ENCODE measurements around the gene CSNK1A1L.

CSNK1A1L gene

GRCh38 chr13:37109051-37109678 is 3.7 kb upstream of the CSNK1A1L start:
- DNase-seq (ENCODE audit: low read depth): no peak

GRCh38 chr13:37107868-37108267 is 2.4 kb upstream of the CSNK1A1L start:
- no peak for TF ChIP-seq CTCF (IDR thresholded peaks at IDR 0.05; ENCODE audit: control insufficient read depth, extremely low read depth, insufficient read depth)
- no peak overlapping the region for H3K4me3 ChIP-seq (ENCODE audit: low read depth, low read length)
- DNase-seq (ENCODE audit: low read depth): no peak

More at GRCh38 chr13:37109051-37109678, 3.7 kb upstream of the CSNK1A1L start:
- no peak overlapping the region for H3K4me3 ChIP-seq (ENCODE audit: low read depth, low read length)
- TF ChIP-seq CTCF (IDR thresholded peaks at IDR 0.05; ENCODE audit: control insufficient read depth, extremely low read depth, insufficient read depth): peak; percentile 60

- no peak for TF ChIP-seq CTCF (IDR thresholded peaks at IDR 0.05; ENCODE audit: control insufficient read depth, extremely low read depth, insufficient read depth)
- H3K4me3 ChIP-seq (ENCODE audit: low read depth, low read length): no peak overlapping the region
- DNase-seq (ENCODE audit: low read depth): no peak
These were observed 2.0 kb upstream of the CSNK1A1L start for GRCh38 chr13:37107456-37107855.

DNA sequence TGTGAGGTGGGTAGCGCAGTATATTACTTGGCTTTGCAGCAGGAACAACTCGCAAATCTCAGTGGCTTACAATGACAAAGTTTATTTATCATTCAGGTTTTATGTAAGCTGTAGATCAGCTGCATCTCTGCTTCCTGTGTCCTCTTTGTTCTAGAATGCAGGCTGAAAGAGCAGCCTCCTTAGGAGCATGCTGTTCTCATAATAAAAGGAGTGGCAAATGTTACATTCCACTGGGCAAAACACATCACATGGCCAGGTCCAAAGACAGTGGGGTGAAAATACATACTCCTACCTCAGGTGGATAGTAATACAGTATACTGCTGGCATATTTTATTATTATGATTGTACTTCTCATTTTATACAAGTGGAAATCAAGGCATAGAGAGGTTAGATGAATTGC is 1.2 kb upstream of the CSNK1A1L start:
- no peak overlapping the region for H3K4me3 ChIP-seq (ENCODE audit: low read depth, low read length)
- no peak for TF ChIP-seq CTCF (IDR thresholded peaks at IDR 0.05; ENCODE audit: control insufficient read depth, extremely low read depth, insufficient read depth)
- DNase-seq (ENCODE audit: low read depth): no peak

DNA sequence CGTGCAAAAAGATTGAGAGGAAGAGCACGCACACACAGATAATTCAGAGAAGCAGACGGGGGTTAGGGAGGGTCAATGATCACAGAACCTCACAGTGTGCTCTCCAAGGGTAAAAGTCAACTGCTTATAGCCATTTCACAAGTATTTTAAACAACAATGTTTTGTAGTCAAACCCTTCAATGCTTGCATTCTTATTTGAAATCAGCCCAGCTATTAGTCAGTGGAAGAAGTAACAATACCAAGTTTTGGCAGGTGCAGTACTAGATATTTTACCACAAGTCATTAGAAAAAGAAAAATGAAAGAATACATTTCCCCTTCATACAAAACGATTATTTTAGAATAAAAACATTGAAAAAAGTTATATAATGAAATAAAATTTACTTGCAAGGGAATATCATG is 2.6 kb downstream of the CSNK1A1L start:
- DNase-seq (ENCODE audit: low read depth): no peak
- no peak overlapping the region for H3K4me3 ChIP-seq (ENCODE audit: low read depth, low read length)
- no peak for TF ChIP-seq CTCF (IDR thresholded peaks at IDR 0.05; ENCODE audit: control insufficient read depth, extremely low read depth, insufficient read depth)

DNA sequence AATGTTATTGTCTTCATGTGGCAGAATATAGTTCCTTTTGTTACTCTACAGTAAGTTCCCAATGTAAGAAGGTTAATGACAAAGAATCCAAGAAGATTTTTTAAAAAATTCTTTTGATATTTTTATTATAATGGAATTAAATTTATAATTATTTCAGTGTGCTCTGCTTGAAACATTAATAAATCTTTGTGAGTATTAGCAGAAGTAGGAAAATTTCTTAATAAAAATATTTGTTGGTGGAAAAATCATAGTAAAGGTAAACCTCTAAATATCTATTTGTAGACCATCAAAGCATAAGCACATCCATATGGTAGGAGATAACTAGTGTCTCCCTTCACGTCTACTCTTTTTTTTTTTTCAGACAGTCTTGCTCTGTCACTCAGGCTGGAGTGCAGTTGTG is 4.3 kb downstream of the CSNK1A1L start:
- no peak for TF ChIP-seq CTCF (IDR thresholded peaks at IDR 0.05; ENCODE audit: control insufficient read depth, extremely low read depth, insufficient read depth)
- no peak overlapping the region for H3K4me3 ChIP-seq (ENCODE audit: low read depth, low read length)
- no peak for DNase-seq (ENCODE audit: low read depth)

- no peak for TF ChIP-seq CTCF (IDR thresholded peaks at IDR 0.05; ENCODE audit: control insufficient read depth, extremely low read depth, insufficient read depth)
- no peak for DNase-seq (ENCODE audit: low read depth)
- no peak overlapping the region for H3K4me3 ChIP-seq (ENCODE audit: low read depth, low read length)
These were observed 4.7 kb downstream of the CSNK1A1L start for GRCh38 chr13:37100731-37101130.

Data from LNCaP clone FGC (cell line).